Measurements from ENCODE around the gene PDS5B. TPM values are rescaled to one million over a fixed set of nuclear protein-coding genes. Genes with fewer than 3 reads are reported as not detected.

Gene PDS5B
- total RNA-seq, 4 donors from 2014 or later: 37.1 to 78.9 (median 44.9) TPM

Small RNA genes within 50 kb of the gene (small RNA-seq; reads per million reads assigned to genes)
- 0 reads per million in 4 donors for gene RNY1P4

Other genes with a start within 250 kb of the PDS5B start
- 10 to 100 TPM in 3 of 4 donors, 1 to 10 TPM in 1; 7.2 to 31.0 (median 22.5) TPM for gene N4BP2L1, start 158.3 kb upstream of the PDS5B start, total RNA-seq
- 100 to 1,000 TPM in 2 of 4 donors, 10 to 100 TPM in 2; 78.7 to 287 (median 127) TPM for gene N4BP2L2, start 47.7 kb upstream of the PDS5B start, total RNA-seq

All from gastroesophageal sphincter (tissue), 4 donors.